NCI-H82 (cell line): ENCODE results near the gene PRKCE.
"Not testable (repeated sequence)": the region's sequence is repeated elsewhere in the genome, so short reads cannot be mapped to it uniquely, and the experiment has no call there.

Experiments used
- DNase-seq: peaks from one replicate; lab custom pipeline; 2025; lab: John Stamatoyannopoulos, UW

Gene PRKCE

DNA sequence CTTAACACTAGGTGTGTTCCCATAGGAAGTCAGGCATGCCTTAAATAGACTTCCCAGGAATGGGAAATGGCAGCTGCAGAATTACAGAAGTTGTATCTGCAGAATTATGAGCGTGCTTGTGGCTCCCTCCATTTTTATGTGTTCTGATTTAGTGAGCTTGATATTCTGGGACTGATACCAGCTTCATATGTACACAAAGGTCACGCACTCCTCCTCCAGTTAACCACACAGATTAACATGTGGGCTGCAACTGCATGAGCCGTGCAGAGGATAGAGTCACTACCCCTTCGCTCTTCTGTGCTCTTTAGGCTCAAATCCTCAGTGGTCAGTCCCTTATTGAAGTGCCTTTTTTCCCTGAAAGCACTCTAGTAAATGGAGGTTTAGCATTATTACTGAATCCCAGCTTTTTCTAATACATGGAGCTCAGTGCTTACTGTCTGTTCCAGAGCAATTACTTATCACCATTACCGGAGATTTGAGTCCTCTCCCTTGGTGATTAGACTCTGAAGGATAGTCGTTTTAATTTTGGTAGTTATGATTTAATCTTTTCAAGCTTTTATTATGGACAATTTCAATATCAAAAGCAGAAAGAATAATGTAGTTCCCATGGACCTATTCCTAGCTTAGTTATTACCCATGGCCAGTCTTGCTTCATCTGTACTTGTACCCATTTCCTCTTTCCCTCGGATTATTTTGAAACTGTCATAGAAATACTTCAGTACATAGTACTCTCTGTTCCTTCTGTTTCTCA, 238.3 kb downstream of the PRKCE start:
- peak; percentile 29 for DNase-seq

DNA sequence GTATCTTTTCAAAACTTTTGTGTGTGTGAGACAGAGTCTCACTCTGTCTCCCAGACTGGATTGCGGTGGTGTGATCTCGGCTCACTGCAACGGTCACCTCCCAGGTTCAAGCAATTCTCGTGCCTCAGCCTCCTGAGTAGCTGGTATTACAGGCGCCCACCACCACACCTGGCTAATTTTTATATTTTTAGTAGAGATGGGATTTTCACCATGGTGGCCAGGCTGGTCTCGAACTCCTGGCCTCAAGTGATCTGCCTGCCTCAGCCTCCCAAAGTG, 238.8 kb downstream of the PRKCE start:
- not testable (repeated sequence) for DNase-seq

DNA sequence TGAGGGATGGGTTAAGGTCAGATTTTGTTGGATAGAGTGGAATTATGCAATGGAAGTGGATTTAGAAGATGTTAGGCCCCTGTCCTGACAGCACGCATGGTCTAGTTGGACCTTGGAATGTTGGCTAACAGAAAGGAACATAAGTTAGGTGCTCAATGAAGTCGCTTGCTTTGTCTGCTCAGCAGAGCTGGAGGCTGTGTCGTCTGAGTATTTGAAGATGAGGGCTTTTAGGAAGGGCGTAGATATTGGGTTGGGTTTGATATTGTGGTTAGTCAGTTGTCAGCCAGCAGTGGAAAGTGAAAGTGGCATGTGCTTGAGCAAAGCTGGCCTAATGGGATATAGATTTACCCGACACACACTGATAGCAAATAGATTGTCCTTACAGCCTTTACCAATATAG, 239.3 kb downstream of the PRKCE start:
- DNase-seq = peak; percentile 48

DNA sequence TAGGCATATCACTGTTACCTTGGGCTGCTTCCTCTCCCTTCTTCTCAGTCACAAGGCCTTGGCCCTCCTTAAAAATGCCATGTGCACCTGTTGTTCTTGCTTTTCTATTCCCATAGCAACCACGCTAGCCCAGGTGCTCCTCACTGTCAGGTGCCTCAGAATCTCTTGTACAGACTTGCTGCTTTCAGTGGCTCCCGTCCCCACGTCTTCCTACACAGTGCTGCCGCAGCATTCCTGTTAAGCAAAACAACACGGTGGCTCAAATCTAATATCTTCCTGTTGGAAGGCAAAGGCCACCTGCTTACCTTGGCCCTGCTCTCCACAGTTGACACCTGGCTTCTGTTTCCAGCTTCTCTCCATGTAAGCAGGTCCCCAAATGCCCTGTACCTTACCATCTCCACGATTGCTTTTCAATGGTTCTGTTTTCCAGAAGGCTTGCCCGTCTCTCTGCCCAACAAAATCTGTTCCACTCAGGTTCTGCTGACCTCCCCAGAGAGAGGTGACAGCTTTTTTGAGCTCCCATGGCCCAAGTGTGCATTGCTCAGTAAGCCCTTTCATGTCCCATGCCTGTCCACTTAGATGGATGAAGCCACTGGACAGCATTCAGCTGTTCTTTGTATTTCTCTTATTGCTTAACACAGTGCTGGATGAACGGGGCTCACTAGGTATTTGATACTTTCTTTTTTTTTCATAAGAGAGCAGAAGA, 240.4 kb downstream of the PRKCE start:
- DNase-seq = no peak

DNA sequence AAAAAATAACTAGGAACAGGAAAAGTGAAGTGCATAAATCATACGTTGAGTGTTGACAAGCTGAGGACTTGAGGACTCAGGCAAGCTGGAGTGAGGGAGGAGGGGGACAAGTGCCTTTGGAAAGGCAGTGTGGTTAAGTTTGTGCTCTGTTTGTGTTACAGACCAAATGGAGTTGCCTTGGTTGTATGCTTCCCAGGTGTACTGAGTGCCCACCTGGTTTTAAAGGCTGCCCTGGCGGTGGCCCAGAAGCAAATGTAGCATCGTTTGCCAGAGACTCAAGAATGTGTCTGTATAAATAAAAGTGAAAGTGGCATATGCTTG, 240.9 kb downstream of the PRKCE start:
- peak; percentile 52 for DNase-seq

DNA sequence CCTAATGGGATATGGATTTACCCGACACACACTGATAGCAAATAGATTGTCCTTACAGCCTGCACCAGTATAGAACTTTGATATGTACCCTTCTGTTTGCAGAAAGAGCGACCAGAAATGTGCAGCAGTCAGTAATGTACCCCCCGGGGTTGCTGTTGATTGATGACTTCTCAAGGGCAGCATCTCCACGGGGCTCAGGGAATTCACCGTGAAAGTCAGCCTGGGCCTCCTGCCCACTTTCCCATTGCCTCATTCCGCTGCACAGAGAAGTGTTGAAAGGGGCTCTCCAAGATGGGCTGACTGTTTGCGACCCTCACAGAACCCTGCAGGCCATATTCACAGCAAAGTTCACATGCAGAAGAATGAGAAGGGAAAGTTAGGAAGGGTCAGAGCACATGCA, 241.3 kb downstream of the PRKCE start:
- DNase-seq = peak; percentile 52

DNA sequence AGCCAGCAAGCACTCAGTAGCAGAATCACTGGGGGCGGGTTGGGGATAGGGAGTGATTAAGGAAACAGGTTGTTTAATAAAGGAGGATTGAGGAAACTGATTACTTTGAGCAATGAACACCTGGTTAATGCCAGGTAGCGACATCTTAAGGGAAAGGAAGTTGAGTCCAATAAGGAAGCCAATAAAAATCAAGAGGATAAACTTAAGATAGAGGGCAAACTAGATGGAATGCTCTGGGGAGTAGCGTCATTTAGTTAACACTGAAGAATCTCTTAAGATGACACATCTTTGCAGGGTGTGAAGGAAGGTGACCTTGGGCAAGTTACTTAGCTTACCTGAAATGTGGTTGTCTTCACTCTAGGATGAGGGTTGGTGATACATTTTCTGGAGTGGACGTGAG, 242.7 kb downstream of the PRKCE start:
- no peak for DNase-seq

DNA sequence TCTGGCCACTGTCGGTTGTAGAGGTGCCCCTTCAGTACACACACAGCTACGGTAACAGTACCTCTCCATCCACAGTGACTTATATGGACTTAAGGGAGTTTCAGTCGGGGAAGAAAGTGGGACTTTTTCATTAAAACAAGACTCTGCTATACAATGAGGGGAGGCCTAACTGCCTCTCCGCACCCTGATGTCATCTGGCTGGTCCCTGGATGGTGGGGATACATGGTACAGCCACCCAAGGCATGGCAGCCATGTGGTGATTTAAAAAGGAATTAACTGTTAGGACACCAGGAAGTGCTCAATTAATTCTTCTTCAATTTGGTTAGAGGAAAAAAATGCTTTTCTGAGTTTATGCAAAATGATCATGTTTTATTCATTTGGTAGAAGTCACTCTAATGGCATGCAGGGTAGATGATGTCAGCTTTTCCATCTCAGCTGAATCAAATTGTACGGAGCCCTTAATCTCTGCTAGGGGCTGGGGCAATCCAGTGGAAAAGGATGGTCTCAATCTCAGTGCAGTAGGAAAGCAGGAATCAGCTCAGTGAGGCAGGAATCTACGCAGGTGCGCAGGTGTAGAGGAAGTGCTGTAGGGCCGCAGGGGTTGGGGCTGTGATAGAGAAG, 243.9 kb downstream of the PRKCE start:
- DNase-seq = no peak

DNA sequence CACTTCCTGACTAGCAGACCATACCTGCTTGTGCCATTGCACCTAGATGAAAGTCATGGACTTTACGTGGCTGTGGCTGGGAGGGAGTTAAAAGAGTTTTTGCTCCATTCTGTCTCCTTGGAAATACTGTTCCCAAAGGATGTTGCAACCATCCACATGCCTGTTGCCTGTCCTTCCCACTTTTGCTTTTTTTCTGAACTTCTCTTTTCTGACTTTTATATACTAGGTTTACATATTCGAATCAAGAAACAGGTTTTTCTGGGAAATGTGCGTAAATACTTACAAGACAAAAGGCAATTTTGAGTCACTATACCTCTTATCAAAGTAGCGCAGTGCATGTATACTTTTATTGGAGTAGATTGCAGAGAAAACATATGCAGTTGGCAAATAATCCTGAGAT, 244.8 kb downstream of the PRKCE start:
- DNase-seq = no peak

DNA sequence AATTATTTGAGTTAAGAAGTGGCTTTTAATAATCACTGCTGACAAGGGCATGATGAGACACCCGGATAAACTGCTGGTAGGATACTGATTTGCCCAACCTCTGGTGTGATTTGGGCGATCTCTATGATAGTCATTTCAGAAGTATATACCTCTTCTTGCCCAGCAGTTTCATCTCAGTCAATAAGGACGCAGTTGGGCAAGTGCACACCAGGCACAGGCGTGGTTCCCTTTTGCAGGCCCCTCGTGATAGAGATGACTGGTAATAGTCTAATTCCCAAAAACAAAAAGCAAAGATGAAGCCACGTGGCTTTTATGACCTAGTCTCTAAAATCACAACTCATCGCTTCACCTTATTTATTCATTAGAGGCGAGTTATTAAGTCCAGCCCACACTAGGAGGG, 246.4 kb downstream of the PRKCE start:
- no peak for DNase-seq

DNA sequence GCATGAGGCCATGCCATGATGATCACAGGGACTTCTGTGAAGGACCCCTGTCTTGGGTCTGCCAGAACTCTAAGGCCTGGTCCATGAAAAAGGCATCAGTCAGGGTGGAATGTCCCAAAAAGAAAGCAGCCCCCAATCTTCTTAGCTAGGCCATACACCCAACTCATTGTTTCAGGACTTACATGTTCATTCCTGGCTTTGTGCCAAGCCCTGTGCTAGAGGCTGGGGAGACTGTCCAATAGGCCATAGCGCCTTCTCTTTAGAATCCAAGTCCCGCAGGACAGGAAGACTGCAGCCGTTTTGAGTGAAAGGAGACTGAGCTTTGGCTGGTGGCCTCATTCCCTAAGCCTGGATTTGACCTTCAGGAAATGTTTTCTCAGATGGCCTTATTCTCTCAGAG, 247.3 kb downstream of the PRKCE start:
- peak; percentile 58 for DNase-seq

DNA sequence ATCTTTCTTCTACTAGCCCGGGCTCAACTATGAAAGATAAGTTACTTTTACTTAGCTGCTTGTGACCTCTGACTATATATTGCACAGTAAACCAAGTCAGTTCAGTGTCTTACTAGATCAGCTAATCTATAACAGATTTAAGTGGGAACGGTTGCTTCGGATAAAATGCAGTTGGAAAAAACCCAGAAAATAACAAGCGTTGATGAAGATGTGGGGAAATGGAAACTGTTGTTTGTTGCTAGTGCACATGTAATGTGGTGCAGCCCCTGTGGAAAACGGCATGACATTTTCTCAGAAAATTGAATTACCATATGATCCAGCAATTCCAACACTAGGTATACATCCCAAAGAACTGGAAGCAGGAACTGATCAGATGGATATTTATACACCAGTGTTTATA, 248.5 kb downstream of the PRKCE start:
- DNase-seq = no peak

DNA sequence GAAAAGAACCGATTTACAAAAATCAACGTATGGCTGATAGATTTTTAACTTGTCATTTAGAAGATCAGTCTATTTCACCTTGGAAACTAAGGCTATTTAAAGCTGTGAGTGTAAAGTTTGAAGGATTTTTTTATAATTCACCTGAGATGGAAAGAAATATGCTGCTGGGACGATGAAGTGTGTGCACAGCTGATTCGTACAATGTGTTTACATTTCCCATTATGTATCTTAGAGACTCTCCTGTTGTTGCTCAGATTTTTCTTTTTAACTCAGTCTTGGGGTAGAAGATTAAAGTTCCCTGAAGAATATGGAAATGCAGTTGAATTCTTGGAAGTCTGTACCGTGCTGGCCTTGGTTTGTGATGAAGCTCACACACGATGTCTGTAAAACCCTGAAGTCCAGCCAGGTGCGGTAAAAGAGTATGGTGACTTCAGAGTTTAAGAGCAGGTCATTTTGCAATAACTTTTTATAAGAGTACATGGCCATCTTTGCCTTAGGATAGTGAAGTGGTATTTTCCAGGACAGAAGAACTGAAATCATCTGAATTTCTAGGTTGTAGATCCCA, 250.1 kb downstream of the PRKCE start:
- no peak for DNase-seq

DNA sequence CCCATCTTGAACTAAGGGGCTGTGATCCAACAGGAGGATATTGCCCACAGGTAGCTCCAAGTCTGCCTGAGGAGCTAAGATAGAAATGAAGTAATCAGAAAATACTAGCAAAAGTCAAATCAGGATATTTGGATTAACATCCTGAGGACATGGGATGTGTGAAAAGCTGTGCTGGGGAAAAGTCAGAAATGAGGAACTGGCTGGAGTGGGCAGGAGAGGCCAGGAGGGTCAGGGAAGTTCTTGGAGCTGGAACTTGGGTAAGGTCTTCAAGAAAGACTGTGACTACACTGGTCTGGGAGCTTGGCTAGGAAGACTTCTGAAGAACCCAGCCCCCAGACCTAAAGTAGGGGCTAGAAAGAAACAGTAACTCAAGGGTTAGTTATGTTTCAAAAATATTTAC, 250.9 kb downstream of the PRKCE start:
- DNase-seq = no peak

DNA sequence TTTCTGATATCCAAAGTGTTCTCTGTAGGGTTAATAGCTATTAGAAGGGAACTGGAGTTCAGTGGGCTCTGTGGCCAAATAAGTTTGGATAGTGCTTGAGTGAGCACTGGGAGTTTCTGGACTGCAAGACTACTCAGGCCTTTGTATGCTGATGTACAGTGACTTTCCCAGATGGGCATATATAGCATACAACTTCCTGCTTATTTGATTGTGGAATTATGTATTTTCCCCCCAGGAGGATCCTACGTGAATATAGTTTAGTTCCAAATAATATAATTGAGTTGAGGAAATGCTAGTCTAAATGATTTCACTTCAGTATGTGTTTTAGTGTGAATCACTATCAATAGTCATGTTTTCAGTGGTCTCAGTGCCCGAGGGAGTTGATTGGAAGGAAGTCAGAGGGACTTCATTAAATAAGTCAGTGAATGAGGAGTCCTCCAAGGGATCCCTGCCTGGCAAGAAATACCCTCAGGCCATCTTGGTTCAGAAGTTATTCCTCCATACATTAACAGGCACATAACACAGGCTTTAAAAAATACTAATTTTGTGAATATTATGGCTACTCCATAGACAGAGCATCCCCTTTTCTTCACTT, 251.4 kb downstream of the PRKCE start:
- no peak for DNase-seq

DNA sequence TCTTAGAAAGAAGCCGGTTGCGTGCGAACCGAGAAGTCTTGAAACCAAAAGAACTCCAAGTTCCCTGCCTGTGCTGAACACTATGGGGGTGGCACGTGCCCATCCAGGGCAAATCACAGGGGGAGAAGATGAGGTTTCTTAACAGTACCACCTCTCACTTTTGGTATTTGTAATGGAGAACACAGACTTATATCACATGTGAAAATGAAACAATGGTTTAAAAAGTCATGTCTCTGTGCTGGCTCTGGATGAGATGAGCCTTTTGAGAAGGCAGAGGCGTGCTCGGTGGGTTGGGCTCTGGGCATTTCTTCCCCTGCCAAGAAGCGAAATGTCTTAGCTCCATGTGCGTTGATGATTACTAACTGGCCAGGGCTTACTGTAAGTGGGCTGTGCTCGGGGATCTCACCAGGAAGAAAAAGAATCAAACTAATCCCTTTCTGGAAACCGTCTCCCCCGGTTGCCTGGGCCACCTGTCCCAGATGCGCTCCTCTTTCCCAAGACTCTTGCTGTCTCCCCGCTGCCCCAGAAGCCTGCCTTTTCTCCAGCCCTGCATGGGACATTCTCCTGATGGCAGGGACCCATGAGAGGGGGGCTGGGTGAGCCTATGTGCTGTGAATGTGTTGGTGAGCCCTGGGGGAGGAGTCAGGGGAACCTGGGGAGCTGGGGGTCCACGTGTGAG, 252.9 kb downstream of the PRKCE start:
- peak; percentile 88 for DNase-seq

DNA sequence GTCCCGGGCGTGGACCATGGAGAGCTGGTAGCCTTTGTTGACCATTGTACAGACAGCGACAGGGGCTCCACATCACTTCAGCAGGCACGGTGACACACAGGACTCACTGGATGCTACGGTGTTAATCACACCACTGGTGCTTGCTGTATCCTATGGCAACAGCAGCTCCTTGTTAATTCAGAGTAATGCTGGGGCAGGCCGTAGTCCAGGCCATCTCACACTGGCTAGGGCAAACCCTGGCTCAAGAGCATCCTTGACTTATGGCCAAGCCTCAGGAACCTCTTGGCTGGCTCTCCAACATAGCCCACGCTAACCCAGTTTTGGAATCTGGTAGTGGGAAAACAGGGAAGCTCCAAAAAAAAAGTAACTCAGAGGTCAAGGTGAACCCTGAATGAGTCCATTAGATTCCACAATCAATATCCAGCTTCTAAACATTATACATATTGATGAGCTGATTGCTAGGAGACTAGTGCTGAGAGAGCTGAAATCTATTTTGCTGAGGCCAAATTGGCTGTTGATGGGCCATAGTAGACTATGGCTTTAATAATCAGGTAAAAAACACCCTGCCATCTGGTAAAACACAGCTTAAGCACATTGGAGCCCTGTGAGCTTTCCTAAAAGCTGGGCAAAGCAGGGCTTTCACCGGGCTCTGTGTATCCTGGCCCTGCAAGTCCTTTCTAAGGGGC, 253.6 kb downstream of the PRKCE start:
- DNase-seq = peak; percentile 89

DNA sequence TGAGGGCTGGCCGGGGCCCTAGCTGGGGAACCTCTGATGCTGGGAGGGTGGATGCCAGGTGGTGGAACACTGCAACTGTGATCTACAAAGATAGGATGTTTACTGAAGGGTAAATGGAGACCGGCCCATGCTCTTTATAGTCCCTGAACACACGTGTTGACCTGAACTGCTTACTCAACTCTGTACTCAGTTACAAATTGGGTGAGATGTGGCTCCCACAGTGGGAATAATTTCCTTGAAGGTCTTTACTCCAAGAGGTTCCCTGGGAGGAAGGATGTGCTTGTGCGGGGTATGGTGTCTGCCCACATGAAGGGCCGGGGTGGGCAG, 254.1 kb downstream of the PRKCE start:
- DNase-seq = no peak

DNA sequence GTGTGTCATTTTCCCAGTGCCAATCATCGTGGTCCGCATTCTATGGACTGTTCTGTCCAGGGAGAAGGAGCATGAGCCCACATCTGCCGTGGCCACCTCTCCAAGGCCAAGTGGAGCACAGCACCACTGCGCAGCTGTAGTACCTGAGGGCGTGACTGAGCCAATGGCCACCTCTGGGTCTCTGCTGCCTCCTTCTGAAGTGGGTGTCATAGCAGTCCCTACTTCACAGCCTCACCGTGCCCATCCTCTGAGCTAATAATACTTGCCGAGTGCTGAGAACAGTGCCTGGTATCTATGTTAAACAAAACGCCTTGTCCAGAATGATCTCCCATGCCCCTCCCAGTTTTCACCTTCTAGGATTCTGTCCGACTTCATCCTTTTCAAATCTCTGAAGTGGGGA, 256.1 kb downstream of the PRKCE start:
- no peak for DNase-seq

DNA sequence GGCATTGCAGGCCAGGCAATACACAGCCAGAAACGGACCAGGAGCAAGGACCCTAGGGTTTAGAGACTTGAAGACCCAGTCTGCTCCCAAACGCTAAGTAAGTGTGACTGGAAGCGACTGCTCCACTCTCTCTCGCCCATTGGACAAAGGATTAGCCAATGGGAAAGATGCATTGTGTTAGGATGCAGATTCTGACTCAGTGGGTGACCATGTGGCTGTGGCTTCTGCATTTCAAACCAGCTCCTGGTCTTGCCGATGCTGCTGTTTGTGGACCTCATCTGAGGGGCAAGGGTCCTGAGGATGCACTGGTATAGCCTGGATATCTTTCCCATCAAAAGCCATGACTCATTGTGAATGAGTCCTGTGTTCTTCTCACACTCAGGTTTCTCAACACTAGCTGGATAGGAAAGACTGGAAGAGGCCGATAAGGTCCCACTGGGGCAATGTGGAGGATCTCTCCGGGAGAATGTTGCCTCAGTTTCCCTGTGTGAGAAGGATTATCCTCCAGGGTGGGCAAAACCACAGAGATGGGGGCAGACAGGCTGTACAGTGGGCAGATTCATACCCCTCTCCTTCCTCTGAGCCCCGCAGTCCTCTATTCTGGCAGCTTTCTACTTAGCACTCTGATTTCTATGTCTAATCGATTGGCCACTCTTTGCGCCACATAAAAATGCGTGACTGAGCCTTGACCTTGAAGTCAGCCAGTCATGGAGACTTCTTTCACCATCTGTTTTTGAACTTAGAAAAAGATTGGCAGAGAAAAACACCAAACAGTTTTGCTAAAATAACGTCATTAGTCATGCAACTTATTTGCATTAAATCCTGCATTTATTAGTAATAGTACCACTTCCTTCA, 257.1 kb downstream of the PRKCE start:
- no peak for DNase-seq

DNA sequence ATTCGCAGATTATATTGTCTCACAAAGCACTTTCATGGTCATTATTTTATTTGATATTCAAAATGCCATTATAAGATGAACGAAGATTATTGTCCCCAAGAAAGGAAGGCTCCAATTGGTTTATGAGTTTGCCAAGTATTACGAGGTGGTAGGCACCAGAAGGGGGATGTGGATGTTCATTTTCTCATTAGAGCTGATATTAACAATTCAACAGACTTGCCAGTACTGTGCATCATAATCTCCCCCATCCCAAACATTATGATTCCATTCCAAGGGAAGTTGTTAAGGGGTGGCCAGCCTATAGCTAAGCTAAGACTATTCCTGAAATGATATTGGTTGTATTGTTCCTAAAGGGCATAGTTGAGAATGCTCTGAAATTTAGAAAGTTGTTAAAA, 257.7 kb downstream of the PRKCE start:
- no peak for DNase-seq
